Hematopoietic multipotent progenitor cell treated with erythropoietin and hydrocortisone succinate and interleukin-3 and kit ligand, for 8 days (in vitro differentiated cells): ENCODE data around the gene DNMT1.

Experiments
- DNase-seq: peaks from one replicate; pipeline ENCODE4 v3.0.0-alpha.2; 2015

Gene DNMT1

GRCh38 chr19:10092648-10093294 is 102.0 kb downstream of the DNMT1 start:
- no peak for DNase-seq

GRCh38 chr19:10091895-10092641 is 102.7 kb downstream of the DNMT1 start:
- peak; percentile 59 for DNase-seq

- DNase-seq, result no peak
Measured at GRCh38 chr19:10091370-10091687, 103.4 kb downstream of the DNMT1 start.

- no peak for DNase-seq
Measured at GRCh38 chr19:10089801-10090375, 104.9 kb downstream of the DNMT1 start.

GRCh38 chr19:10088949-10089554 is 105.7 kb downstream of the DNMT1 start:
- DNase-seq, result no peak

GRCh38 chr19:10087296-10088061 is 107.3 kb downstream of the DNMT1 start:
- DNase-seq, result no peak

GRCh38 chr19:10086591-10087192 is 108.1 kb downstream of the DNMT1 start:
- no peak for DNase-seq

GRCh38 chr19:10085641-10086590 is 108.8 kb downstream of the DNMT1 start, which contains the start of gene SHFL:
Gene SHFL, plus strand, starts transcription at chr19:10086317. Its CDS starts 111 bp downstream, at chr19:10086428.
- DNase-seq, result peak; percentile 80

- DNase-seq, result no peak
Measured at GRCh38 chr19:10084803-10085202, 110.0 kb downstream of the DNMT1 start.

- no peak for DNase-seq
Measured at GRCh38 chr19:10083911-10084310, 110.8 kb downstream of the DNMT1 start.
